H1 (cell line): ENCODE data around the gene CDH22. TPM values are rescaled to one million over a fixed set of nuclear protein-coding genes. Genes with fewer than 3 reads are reported as not detected.

Source experiments
- EZH2 ChIP-seq: fragments of 200-600 bp; sonication (generic); IDR thresholded peaks from 2 replicates; pipeline ENCODE4 v1.7.1; 2012; ENCODE audit warnings: low read depth, mild to moderate bottlenecking, moderate library complexity, low read length, inconsistent platforms; ENCODE audit not compliant: severe bottlenecking
- SUZ12 ChIP-seq: fragments of 200-600 bp; sonication (generic); IDR thresholded peaks from 2 replicates; pipeline ENCODE4 v1.6.1; 2012; ENCODE audit warnings: mild to moderate bottlenecking, inconsistent platforms, low read length, moderate library complexity, mixed read lengths
- USF2 ChIP-seq: IDR thresholded peaks from 2 replicates; pipeline ENCODE4 v1.6.1; 2011; ENCODE audit warnings: low read length, improper control_type of control experiment
- polyA plus RNA-seq, 7 experiments: library from polyadenylated mRNA; depleted of rRNA in 3 of 7; stranded (reverse) in 5 of 7; unstranded in 2 of 7; fragments of >200 nt in 5 of 7; fragments of 200-250 nt in 2 of 7; gene quantifications; 1 replicate in 5 of 7; 2 replicates in 1 of 7; 4 replicates in 1 of 7; pipeline versions ENCODE4 v1.2.1 to v1.2.3, GENCODE V29; 2011 to 2013; ENCODE audit warnings: missing spikeins in 2 of 7, mixed read lengths in 2 of 7
- total RNA-seq: library from RNA; stranded (reverse); fragmentation: NEBNext Ultra II Directional; extraction: Animal tissue kit (Norgen Biotek cat#: 25700); gene quantifications from 2 replicates; pipeline ENCODE4 v1.2.1, GENCODE V29; 2021
- TF ChIP-seq, protein P1 (sequence below), 3 experiments: IDR thresholded peaks; 1 replicate in 2 of 3; 2 replicates in 1 of 3; pipeline versions ENCODE4 v1.5.1 to v1.6.1; 2011; ENCODE audit warnings: low read length in 3 of 3, mild to moderate bottlenecking in 3 of 3, inconsistent platforms in 2 of 3, low read depth in 1 of 3, moderate library complexity in 1 of 3; ENCODE audit not compliant: insufficient read depth in 1 of 3; ENCODE audit errors: control extremely low read depth in 1 of 3

CDH22 gene
- total and polyA plus RNA-seq, 2 of the 8 experiments (the other 6 are each of a cell fraction or from before 2014, with no cell fraction given), result 0.35 to 0.39 TPM

DNA sequence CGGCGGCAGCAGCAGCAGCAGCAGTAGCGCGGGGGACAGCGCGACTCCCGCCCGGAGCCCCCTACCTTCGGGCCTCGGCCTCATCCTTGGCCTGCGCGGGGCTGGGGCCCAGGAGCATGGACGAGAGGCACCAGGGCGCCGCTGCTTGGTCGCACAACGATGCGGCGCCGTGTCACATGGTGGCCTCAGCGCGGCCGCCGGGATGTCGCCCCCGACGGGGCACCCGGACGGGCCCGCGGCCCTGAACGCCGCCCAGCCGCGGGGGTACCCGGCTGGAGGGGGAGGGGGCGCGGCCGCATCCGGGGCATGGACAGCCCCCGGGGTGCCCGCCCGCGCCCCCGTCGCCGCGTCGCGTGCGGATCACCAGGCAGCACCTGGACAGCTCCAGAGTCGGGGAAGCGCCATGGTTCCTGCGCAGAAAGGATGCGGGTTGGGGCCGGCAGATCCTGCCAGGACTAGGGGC is 57.1 kb downstream of the CDH22 start (continued):
- TF ChIP-seq, protein P1, sequence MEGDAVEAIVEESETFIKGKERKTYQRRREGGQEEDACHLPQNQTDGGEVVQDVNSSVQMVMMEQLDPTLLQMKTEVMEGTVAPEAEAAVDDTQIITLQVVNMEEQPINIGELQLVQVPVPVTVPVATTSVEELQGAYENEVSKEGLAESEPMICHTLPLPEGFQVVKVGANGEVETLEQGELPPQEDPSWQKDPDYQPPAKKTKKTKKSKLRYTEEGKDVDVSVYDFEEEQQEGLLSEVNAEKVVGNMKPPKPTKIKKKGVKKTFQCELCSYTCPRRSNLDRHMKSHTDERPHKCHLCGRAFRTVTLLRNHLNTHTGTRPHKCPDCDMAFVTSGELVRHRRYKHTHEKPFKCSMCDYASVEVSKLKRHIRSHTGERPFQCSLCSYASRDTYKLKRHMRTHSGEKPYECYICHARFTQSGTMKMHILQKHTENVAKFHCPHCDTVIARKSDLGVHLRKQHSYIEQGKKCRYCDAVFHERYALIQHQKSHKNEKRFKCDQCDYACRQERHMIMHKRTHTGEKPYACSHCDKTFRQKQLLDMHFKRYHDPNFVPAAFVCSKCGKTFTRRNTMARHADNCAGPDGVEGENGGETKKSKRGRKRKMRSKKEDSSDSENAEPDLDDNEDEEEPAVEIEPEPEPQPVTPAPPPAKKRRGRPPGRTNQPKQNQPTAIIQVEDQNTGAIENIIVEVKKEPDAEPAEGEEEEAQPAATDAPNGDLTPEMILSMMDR (IDR thresholded peaks at IDR 0.05; ENCODE audit: control extremely low read depth in 1 of 3, insufficient read depth in 1 of 3, low read depth in 1 of 3, low read length in 3 of 3), result no peak
- TF ChIP-seq EZH2, result no peak
- peak; percentile 33; the same call in 1 of the 2 replicates for TF ChIP-seq SUZ12
- TF ChIP-seq USF2, result peak; percentile 28; the same call in 1 of the 2 replicates
